Right lobe of liver (tissue), 4 donors: ENCODE measurements around the gene GPN1.

ENCODE experiments used
- CTCF ChIP-seq, 4 donors: fragments of 200-600 bp in 3 of 4; fragments of 450-650 bp in 1 of 4; IDR thresholded peaks; one replicate each; pipeline versions ENCODE4 v1.5.1 to v1.8.0; 2016 to 2022; ENCODE audit warnings: antibody characterized with exemption in 4 of 4, mild to moderate bottlenecking in 2 of 4
- POLR2A ChIP-seq: fragments of 450-650 bp; IDR thresholded peaks from one replicate; pipeline ENCODE4 v1.6.1; 2017; ENCODE audit warnings: antibody characterized with exemption, mild to moderate bottlenecking
- donor health status: DM: no; HTN: no; CAD: no.
- donor health status: DM: no; HTN: no; CAD: no.
- donor health status: DM: no; HTN: yes; CAD: no.

- TF ChIP-seq CTCF (IDR thresholded peaks at IDR 0.05) (no peak), POLR2A (no peak)
Measured at GRCh38 chr2:27681841-27682240, 53.0 kb downstream of the GPN1 start.
